Right kidney (tissue), 9 donors: Measurements from ENCODE around the gene PRPS2.

Experiments used
- DNase-seq: peaks from one replicate; pipeline ENCODE4 v3.0.0-alpha.2; 2016
- long read RNA-seq, 8 donors: transcript quantifications; one replicate each; lab custom pipeline, GENCODE V29; 2026

PRPS2 gene
- long read RNA-seq, donor 1, transcript PRPS2-202 (7 exons, 2,511 nt) = major isoform, 39 of 42 reads
- long read RNA-seq, donor 1, partial matches to known transcripts = 0 of 42 reads
- long read RNA-seq, donor 1, other reads (novel, unspliced or antisense) = 0 of 42 reads
- long read RNA-seq, donor 2, transcript PRPS2-202 (7 exons, 2,511 nt) = major isoform, 21 of 24 reads
- long read RNA-seq, donor 2, partial matches to known transcripts = 0 of 24 reads
- long read RNA-seq, donor 2, other reads (novel, unspliced or antisense) = 0 of 24 reads
- long read RNA-seq, donor 3, transcript PRPS2-202 (7 exons, 2,511 nt) = major isoform, 15 of 16 reads
- long read RNA-seq, donor 3, partial matches to known transcripts = 0 of 16 reads
- long read RNA-seq, donor 3, other reads (novel, unspliced or antisense) = 0 of 16 reads
- long read RNA-seq, donor 4, transcript PRPS2-202 (7 exons, 2,511 nt) = major isoform, 26 of 128 reads
- long read RNA-seq, donor 4, partial matches to known transcripts = 99 of 128 reads
- long read RNA-seq, donor 4, other reads (novel, unspliced or antisense) = 0 of 128 reads
- long read RNA-seq, donor 5, transcript PRPS2-202 (7 exons, 2,511 nt) = major isoform, 34 of 167 reads
- long read RNA-seq, donor 5, partial matches to known transcripts = 125 of 167 reads
- long read RNA-seq, donor 5, other reads (novel, unspliced or antisense) = 6 of 167 reads
- long read RNA-seq, donor 6, transcript PRPS2-202 (7 exons, 2,511 nt) = major isoform, 13 of 22 reads
- long read RNA-seq, donor 6, partial matches to known transcripts = 7 of 22 reads
- long read RNA-seq, donor 6, other reads (novel, unspliced or antisense) = 0 of 22 reads
- long read RNA-seq, donor 7, transcript PRPS2-202 (7 exons, 2,511 nt) = major isoform, 13 of 16 reads
- long read RNA-seq, donor 7, partial matches to known transcripts = 0 of 16 reads
- long read RNA-seq, donor 7, other reads (novel, unspliced or antisense) = 0 of 16 reads
- long read RNA-seq, donor 8, transcript PRPS2-202 (7 exons, 2,511 nt) = major isoform, 26 of 136 reads
- long read RNA-seq, donor 8, partial matches to known transcripts = 109 of 136 reads
- long read RNA-seq, donor 8, other reads (novel, unspliced or antisense) = 0 of 136 reads

- peak; percentile 63 for DNase-seq
Observed at GRCh38 chrX:12791257-12792228, at the start of gene PRPS2. Gene PRPS2 (plus strand): TSS chrX:12791412. CDS start chrX:12791498, 86 bp downstream.

GRCh38 chrX:12741416-12741815 is 49.8 kb upstream of the PRPS2 start:
- no peak for DNase-seq

GRCh38 chrX:12747433-12747832 is 43.8 kb upstream of the PRPS2 start:
- no peak for DNase-seq

GRCh38 chrX:12751887-12752286 is 39.3 kb upstream of the PRPS2 start:
- DNase-seq = no peak

- DNase-seq = no peak
Observed at GRCh38 chrX:12753366-12753765, 37.8 kb upstream of the PRPS2 start.

- no peak for DNase-seq
Observed at GRCh38 chrX:12758291-12758690, 32.9 kb upstream of the PRPS2 start.

GRCh38 chrX:12767856-12768255 is 23.4 kb upstream of the PRPS2 start:
- DNase-seq = no peak

GRCh38 chrX:12768491-12768890 is 22.7 kb upstream of the PRPS2 start:
- no peak for DNase-seq

GRCh38 chrX:12770440-12770839 is 20.8 kb upstream of the PRPS2 start:
- no peak for DNase-seq

GRCh38 chrX:12771445-12772069 is 19.7 kb upstream of the PRPS2 start:
- DNase-seq = no peak

GRCh38 chrX:12777670-12778069 is 13.5 kb upstream of the PRPS2 start:
- DNase-seq = no peak

- DNase-seq = no peak
Observed at GRCh38 chrX:12779534-12779933, 11.7 kb upstream of the PRPS2 start.

GRCh38 chrX:12788645-12789044 is 2.6 kb upstream of the PRPS2 start:
- DNase-seq = no peak

- no peak for DNase-seq
Observed at GRCh38 chrX:12789976-12790375, 1.2 kb upstream of the PRPS2 start.

GRCh38 chrX:12790885-12791256 is 341 bp upstream of the PRPS2 start:
- DNase-seq = peak; percentile 43

- DNase-seq = no peak
Observed at GRCh38 chrX:12792711-12793110, 1.5 kb downstream of the PRPS2 start.

GRCh38 chrX:12794654-12795053 is 3.4 kb downstream of the PRPS2 start:
- no peak for DNase-seq

- no peak for DNase-seq
Observed at GRCh38 chrX:12798601-12799000, 7.4 kb downstream of the PRPS2 start.

- no peak for DNase-seq
Observed at GRCh38 chrX:12799118-12799517, 7.9 kb downstream of the PRPS2 start.

- DNase-seq = no peak
Observed at GRCh38 chrX:12802741-12803140, 11.5 kb downstream of the PRPS2 start.

- DNase-seq = no peak
Observed at GRCh38 chrX:12804655-12805054, 13.4 kb downstream of the PRPS2 start.
